Hepatocyte (in vitro differentiated cells): ENCODE data around the gene NTS. TPM values are rescaled to one million over a fixed set of nuclear protein-coding genes. Genes with fewer than 3 reads are reported as not detected.

Experiments
- DNase-seq: peaks from one replicate; pipeline ENCODE4 v3.0.0-alpha.2; 2016; ENCODE audit warnings: low spot score
- H2AFZ ChIP-seq: fragments of 200-600 bp; sonication (generic); 2 replicates; pipeline ENCODE4 v1.6.0; 2016; ENCODE audit warnings: antibody characterized with exemption, mild to moderate bottlenecking
- H3K27ac ChIP-seq: fragments of 200-600 bp; sonication (generic); 2 replicates; pipeline ENCODE4 v1.5.1; 2016; ENCODE audit warnings: mild to moderate bottlenecking
- H3K27me3 ChIP-seq: fragments of 200-600 bp; sonication (generic); 2 replicates; pipeline ENCODE4 v1.6.1; 2016
- H3K36me3 ChIP-seq: fragments of 200-600 bp; sonication (generic); replicated peaks from 2 replicates; pipeline ENCODE4 v1.5.1; 2016; ENCODE audit warnings: low read depth; ENCODE audit not compliant: insufficient read depth
- H3K4me1 ChIP-seq: fragments of 200-600 bp; sonication (generic); 2 replicates; pipeline ENCODE4 v1.5.1; 2016; ENCODE audit warnings: mild to moderate bottlenecking, moderate library complexity; ENCODE audit not compliant: insufficient read depth
- H3K4me2 ChIP-seq: fragments of 200-600 bp; sonication (generic); 2 replicates; pipeline ENCODE4 v1.6.0; 2016
- H3K4me3 ChIP-seq: fragments of 200-600 bp; sonication (generic); 2 replicates; pipeline ENCODE4 v1.5.1; 2016; ENCODE audit warnings: mild to moderate bottlenecking
- H3K79me2 ChIP-seq: fragments of 200-600 bp; sonication (generic); 2 replicates; pipeline ENCODE4 v1.6.0; 2017; ENCODE audit warnings: mild to moderate bottlenecking
- H3K9me2 ChIP-seq: fragments of 200-600 bp; sonication (generic); replicated peaks from 2 replicates; pipeline ENCODE4 v1.6.0; 2017; ENCODE audit warnings: mild to moderate bottlenecking; ENCODE audit not compliant: insufficient read depth
- H3K9me3 ChIP-seq: fragments of 200-600 bp; sonication (generic); 2 replicates; pipeline ENCODE4 v1.5.1; 2016; ENCODE audit warnings: low read depth, mild to moderate bottlenecking
- H4K20me1 ChIP-seq: fragments of 200-600 bp; sonication (generic); 2 replicates; pipeline ENCODE4 v1.6.0; 2016; ENCODE audit warnings: mild to moderate bottlenecking; ENCODE audit not compliant: insufficient read depth, poor library complexity, severe bottlenecking
- CTCF ChIP-seq: fragments of 200-600 bp; sonication (generic); IDR thresholded peaks from 2 replicates; pipeline ENCODE4 v1.5.1; 2016; ENCODE audit warnings: antibody characterized with exemption, mild to moderate bottlenecking; ENCODE audit not compliant: poor library complexity
- EZH2 ChIP-seq: fragments of 200-600 bp; sonication (generic); IDR thresholded peaks from 2 replicates; pipeline ENCODE4 v1.6.1; 2016; ENCODE audit warnings: antibody characterized with exemption, mild to moderate bottlenecking, borderline replicate concordance
- EZH2phosphoT487 ChIP-seq: fragments of 200-600 bp; sonication (generic); IDR thresholded peaks from one replicate; pipeline ENCODE4 v1.6.1; 2018; ENCODE audit warnings: antibody characterized with exemption, mild to moderate bottlenecking, low read depth, moderate library complexity; ENCODE audit not compliant: unreplicated experiment, severe bottlenecking
- WGBS: methylation state at CpG from one replicate; pipeline ENCODE4 v1.1.6; 2016; ENCODE audit warnings: low lambda C conversion rate; ENCODE audit errors: missing lambda C conversion rate; 5-methylcytosine and 5-hydroxymethylcytosine counted together
- polyA plus RNA-seq: library from polyadenylated mRNA; unstranded; fragments of >200 nt; fragmentation: Nextera tagmentation; extraction: Ambion mirVana; gene quantifications from 2 replicates; pipeline ENCODE4 v1.2.1, GENCODE V29; 2016
- total RNA-seq: library from RNA; depleted of rRNA; stranded (reverse); fragments of >200 nt; gene quantifications from 2 replicates; pipeline ENCODE4 v1.2.3, GENCODE V29; 2014

The NTS gene
- total and polyA plus RNA-seq, 2 experiments from 2014 or later = 3.2 to 18.4 TPM

- no peaks in the 10 kb centered on the region for H3K27me3 ChIP-seq
- no peaks in the 10 kb centered on the region for H3K4me1 ChIP-seq
- no peak overlapping the region for H2AFZ ChIP-seq
- H3K79me2 ChIP-seq = no peaks in the 10 kb centered on the region
- no peak overlapping the region for H3K4me3 ChIP-seq
- no peak for TF ChIP-seq EZH2phosphoT487
- TF ChIP-seq EZH2 = no peak
- TF ChIP-seq CTCF = peak; percentile 69
- peak; percentile 20 for DNase-seq
- no peaks in the 10 kb centered on the region for H3K9me2 ChIP-seq
- no peak overlapping the region for H3K4me2 ChIP-seq
- no peak overlapping the region for H3K27ac ChIP-seq
- H4K20me1 ChIP-seq = no peaks in the 10 kb centered on the region
- H3K9me3 ChIP-seq = no peaks in the 10 kb centered on the region
- 94% methylated on average over 1 of the region's 1 CpG for WGBS
- no peaks in the 10 kb centered on the region for H3K36me3 ChIP-seq
These were observed 49.8 kb downstream of the NTS start for GRCh38 chr12:85923767-85924331.

- no peaks in the 10 kb centered on the region for H3K27me3 ChIP-seq
- H3K9me3 ChIP-seq = no peaks in the 10 kb centered on the region
- H3K9me2 ChIP-seq = no peaks in the 10 kb centered on the region
- H3K27ac ChIP-seq = no peak overlapping the region
- H3K36me3 ChIP-seq = no peaks in the 10 kb centered on the region
- H2AFZ ChIP-seq = no peak overlapping the region
- no peak for DNase-seq
- TF ChIP-seq EZH2phosphoT487 (no peak), CTCF (no peak), EZH2 (no peak)
- no peaks in the 10 kb centered on the region for H3K4me1 ChIP-seq
- no peaks in the 10 kb centered on the region for H3K79me2 ChIP-seq
- no peak overlapping the region for H3K4me2 ChIP-seq
- no peak overlapping the region for H3K4me3 ChIP-seq
- H4K20me1 ChIP-seq = no peaks in the 10 kb centered on the region
These were observed 53.1 kb downstream of the NTS start for GRCh38 chr12:85927166-85927565.

Other genes with a start within 250 kb of the NTS start
- 0.60 and 1.4 TPM in 2 replicates for gene RASSF9, start 37.9 kb upstream of the NTS start, total RNA-seq
- 0.31 and 0.40 TPM in 2 replicates for gene RASSF9, start 37.9 kb upstream of the NTS start, polyA plus RNA-seq